ENCODE data around the gene DEPDC4.
A peak's percentile ranks its signal among the peaks of the same experiment; 100 is the strongest.

The DEPDC4 gene

GRCh38 chr12:100216337-100216736, 50.5 kb downstream of the DEPDC4 start:
- peaks cover 5% of the 10 kb centered on the region; the same call in 1 of the 2 replicates for H3K36me3 ChIP-seq (ENCODE audit: control insufficient read depth, insufficient read depth, low read length)

GRCh38 chr12:100215209-100215608, 51.7 kb downstream of the DEPDC4 start:
- no peaks in the 10 kb centered on the region for H3K4me1 ChIP-seq (ENCODE audit: control insufficient read depth, insufficient read depth, low read length)
- DNase-seq (ENCODE audit: low read depth, low spot score) = no peak
- H3K9me3 ChIP-seq (ENCODE audit: control insufficient read depth, insufficient read depth, low read length) = no peaks in the 10 kb centered on the region
- no peak overlapping the region for H3K4me3 ChIP-seq (ENCODE audit: low read length)
- H3K27ac ChIP-seq (ENCODE audit: low read length) = no peak overlapping the region
- no peaks in the 10 kb centered on the region for H3K27me3 ChIP-seq (ENCODE audit: control insufficient read depth, insufficient read depth, low read length)
- WGBS (ENCODE audit: insufficient coverage, insufficient read length) = no CpG with 5 or more reads among the region's 1 CpG
- peaks cover 5% of the 10 kb centered on the region; the same call in 1 of the 2 replicates for H3K36me3 ChIP-seq (ENCODE audit: control insufficient read depth, insufficient read depth, low read length)

More at GRCh38 chr12:100216337-100216736, 50.5 kb downstream of the DEPDC4 start:
- WGBS (ENCODE audit: insufficient coverage, insufficient read length) = no CpG with 5 or more reads among the region's 4 CpGs
- H3K4me3 ChIP-seq (ENCODE audit: low read length) = no peak overlapping the region
- H3K9me3 ChIP-seq (ENCODE audit: control insufficient read depth, insufficient read depth, low read length) = no peaks in the 10 kb centered on the region
- no peaks in the 10 kb centered on the region for H3K27me3 ChIP-seq (ENCODE audit: control insufficient read depth, insufficient read depth, low read length)
- no peaks in the 10 kb centered on the region for H3K4me1 ChIP-seq (ENCODE audit: control insufficient read depth, insufficient read depth, low read length)
- no peak overlapping the region for H3K27ac ChIP-seq (ENCODE audit: low read length)
- no peak for DNase-seq (ENCODE audit: low read depth, low spot score)

- Histone ChIP-seq H3K4me3 (ENCODE audit: low read length) (no peak overlapping the region), H3K4me1 (ENCODE audit: control insufficient read depth, insufficient read depth, low read length) (no peaks in the 10 kb centered on the region), H3K9me3 (ENCODE audit: control insufficient read depth, insufficient read depth, low read length) (no peaks in the 10 kb centered on the region), H3K36me3 (ENCODE audit: control insufficient read depth, insufficient read depth, low read length) (peaks cover 5% of the 10 kb centered on the region; the same call in 1 of the 2 replicates), H3K27me3 (ENCODE audit: control insufficient read depth, insufficient read depth, low read length) (no peaks in the 10 kb centered on the region), H3K27ac (ENCODE audit: low read length) (no peak overlapping the region)
- DNase-seq (ENCODE audit: low read depth, low spot score) = no peak
- whole genome bisulfite sequencing (ENCODE audit: insufficient coverage, insufficient read length) = no CpG with 5 or more reads among the region's 2 CpGs
Observed at GRCh38 chr12:100214518-100214917, 52.4 kb downstream of the DEPDC4 start.

GRCh38 chr12:100213016-100213891, 53.6 kb downstream of the DEPDC4 start:
- Histone ChIP-seq H3K4me3 (ENCODE audit: low read length) (no peak overlapping the region), H3K27me3 (ENCODE audit: control insufficient read depth, insufficient read depth, low read length) (no peaks in the 10 kb centered on the region), H3K36me3 (ENCODE audit: control insufficient read depth, insufficient read depth, low read length) (peaks cover 7% of the 10 kb centered on the region; the same call in 1 of the 2 replicates), H3K4me1 (ENCODE audit: control insufficient read depth, insufficient read depth, low read length) (no peaks in the 10 kb centered on the region), H3K27ac (ENCODE audit: low read length) (no peak overlapping the region), H3K9me3 (ENCODE audit: control insufficient read depth, insufficient read depth, low read length) (no peaks in the 10 kb centered on the region)
- DNase-seq (ENCODE audit: low read depth, low spot score) = no peak
- WGBS (ENCODE audit: insufficient coverage, insufficient read length) = no CpG with 5 or more reads among the region's 5 CpGs

- Histone ChIP-seq H3K9me3 (ENCODE audit: control insufficient read depth, insufficient read depth, low read length) (no peaks in the 10 kb centered on the region), H3K4me1 (ENCODE audit: control insufficient read depth, insufficient read depth, low read length) (no peaks in the 10 kb centered on the region), H3K36me3 (ENCODE audit: control insufficient read depth, insufficient read depth, low read length) (peaks cover 9% of the 10 kb centered on the region; the same call in 1 of the 2 replicates), H3K4me3 (ENCODE audit: low read length) (no peak overlapping the region), H3K27ac (ENCODE audit: low read length) (no peak overlapping the region), H3K27me3 (ENCODE audit: control insufficient read depth, insufficient read depth, low read length) (no peaks in the 10 kb centered on the region)
- WGBS (ENCODE audit: insufficient coverage, insufficient read length) = no CpG with 5 or more reads among the region's 2 CpGs
- no peak for DNase-seq (ENCODE audit: low read depth, low spot score)
Observed at GRCh38 chr12:100211698-100212097, 55.2 kb downstream of the DEPDC4 start.

- Histone ChIP-seq H3K27me3 (ENCODE audit: control insufficient read depth, insufficient read depth, low read length) (no peaks in the 10 kb centered on the region), H3K36me3 (ENCODE audit: control insufficient read depth, insufficient read depth, low read length) (peaks cover 9% of the 10 kb centered on the region; the same call in 1 of the 2 replicates), H3K27ac (ENCODE audit: low read length) (no peak overlapping the region), H3K4me1 (ENCODE audit: control insufficient read depth, insufficient read depth, low read length) (no peaks in the 10 kb centered on the region), H3K4me3 (ENCODE audit: low read length) (no peak overlapping the region), H3K9me3 (ENCODE audit: control insufficient read depth, insufficient read depth, low read length) (no peaks in the 10 kb centered on the region)
- DNase-seq (ENCODE audit: low read depth, low spot score) = no peak
- no CpG with 5 or more reads among the region's 5 CpGs for WGBS (ENCODE audit: insufficient coverage, insufficient read length)
Observed at GRCh38 chr12:100208834-100209233, 58.0 kb downstream of the DEPDC4 start.

GRCh38 chr12:100207311-100207710, 59.6 kb downstream of the DEPDC4 start:
- H3K9me3 ChIP-seq (ENCODE audit: control insufficient read depth, insufficient read depth, low read length) = no peaks in the 10 kb centered on the region
- H3K27ac ChIP-seq (ENCODE audit: low read length) = no peak overlapping the region
- DNase-seq (ENCODE audit: low read depth, low spot score) = no peak
- H3K4me3 ChIP-seq (ENCODE audit: low read length) = no peak overlapping the region
- no peaks in the 10 kb centered on the region for H3K27me3 ChIP-seq (ENCODE audit: control insufficient read depth, insufficient read depth, low read length)
- H3K4me1 ChIP-seq (ENCODE audit: control insufficient read depth, insufficient read depth, low read length) = no peaks in the 10 kb centered on the region
- no CpG with 5 or more reads among the region's 2 CpGs for WGBS (ENCODE audit: insufficient coverage, insufficient read length)
- H3K36me3 ChIP-seq (ENCODE audit: control insufficient read depth, insufficient read depth, low read length) = peaks cover 6% of the 10 kb centered on the region; the same call in 1 of the 2 replicates

- Histone ChIP-seq H3K9me3 (ENCODE audit: control insufficient read depth, insufficient read depth, low read length) (no peaks in the 10 kb centered on the region), H3K4me1 (ENCODE audit: control insufficient read depth, insufficient read depth, low read length) (no peaks in the 10 kb centered on the region), H3K36me3 (ENCODE audit: control insufficient read depth, insufficient read depth, low read length) (no peaks in the 10 kb centered on the region), H3K27me3 (ENCODE audit: control insufficient read depth, insufficient read depth, low read length) (no peaks in the 10 kb centered on the region), H3K27ac (ENCODE audit: low read length) (no peak overlapping the region), H3K4me3 (ENCODE audit: low read length) (no peak overlapping the region)
- no CpG with 5 or more reads among the region's 24 CpGs for WGBS (ENCODE audit: insufficient coverage, insufficient read length)
- no peak for DNase-seq (ENCODE audit: low read depth, low spot score)
Observed at GRCh38 chr12:100201604-100202423, 65.1 kb downstream of the DEPDC4 start.

- H3K4me3 ChIP-seq (ENCODE audit: low read length) = peak within 1 kb of the TSS; percentile 93
- no peaks in the 10 kb centered on the region for H3K27me3 ChIP-seq (ENCODE audit: control insufficient read depth, insufficient read depth, low read length)
- no peaks in the 10 kb centered on the region for H3K4me1 ChIP-seq (ENCODE audit: control insufficient read depth, insufficient read depth, low read length)
- DNase-seq (ENCODE audit: low read depth, low spot score) = peak; percentile 96
- no peaks in the 10 kb centered on the region for H3K9me3 ChIP-seq (ENCODE audit: control insufficient read depth, insufficient read depth, low read length)
- no peaks in the 10 kb centered on the region for H3K36me3 ChIP-seq (ENCODE audit: control insufficient read depth, insufficient read depth, low read length)
- no CpG with 5 or more reads among the region's 38 CpGs for WGBS (ENCODE audit: insufficient coverage, insufficient read length)
- no peak within 1 kb of the TSS for H3K27ac ChIP-seq (ENCODE audit: low read length)
Observed at GRCh38 chr12:100200463-100201181, 66.3 kb downstream of the DEPDC4 start, which contains the start of gene ACTR6. Gene ACTR6 (plus strand): TSS chr12:100200815. CDS start chr12:100200852, 37 bp downstream.

Data from iPS DF 6.9 (cell line).